HG03342 (cell line): ENCODE data around the gene GBX1.

Source experiments
- ATAC-seq: cut with Tn5 transposase; IDR thresholded peaks from one replicate; pipeline ENCODE4 v1.9.1; 2021; ENCODE audit warnings: mild to moderate bottlenecking, moderate library complexity; ENCODE audit not compliant: unreplicated experiment

Gene GBX1

GRCh38 chr7:151116603-151117440 is 50.7 kb downstream of the GBX1 start:
- ATAC-seq, result no peak

GRCh38 chr7:151115836-151116418 is 51.6 kb downstream of the GBX1 start:
- no peak for ATAC-seq

- ATAC-seq, result peak; percentile 40
Observed at GRCh38 chr7:151115121-151115835, 52.2 kb downstream of the GBX1 start.

GRCh38 chr7:151114151-151115090 is 53.1 kb downstream of the GBX1 start:
- ATAC-seq, result no peak

GRCh38 chr7:151113344-151114150 is 53.9 kb downstream of the GBX1 start:
- ATAC-seq, result no peak

- peak; percentile 88 for ATAC-seq
Observed at GRCh38 chr7:151110941-151111645, 56.4 kb downstream of the GBX1 start.

- no peak for ATAC-seq
Observed at GRCh38 chr7:151110236-151110940, 57.1 kb downstream of the GBX1 start.

GRCh38 chr7:151109094-151110048 is 58.1 kb downstream of the GBX1 start:
- ATAC-seq, result no peak

- ATAC-seq, result no peak
Observed at GRCh38 chr7:151107882-151108281, 59.6 kb downstream of the GBX1 start.

- ATAC-seq, result no peak
Observed at GRCh38 chr7:151104411-151105235, 62.9 kb downstream of the GBX1 start.

- ATAC-seq, result no peak
Observed at GRCh38 chr7:151103973-151104372, 63.5 kb downstream of the GBX1 start.

GRCh38 chr7:151102991-151103390 is 64.5 kb downstream of the GBX1 start:
- no peak for ATAC-seq

- no peak for ATAC-seq
Observed at GRCh38 chr7:151101621-151102396, 65.7 kb downstream of the GBX1 start.

GRCh38 chr7:151100921-151101320 is 66.6 kb downstream of the GBX1 start:
- no peak for ATAC-seq

- ATAC-seq, result no peak
Observed at GRCh38 chr7:151099486-151100211, 67.8 kb downstream of the GBX1 start.
